ENCODE measurements around the gene PACRG.

The PACRG gene

DNA sequence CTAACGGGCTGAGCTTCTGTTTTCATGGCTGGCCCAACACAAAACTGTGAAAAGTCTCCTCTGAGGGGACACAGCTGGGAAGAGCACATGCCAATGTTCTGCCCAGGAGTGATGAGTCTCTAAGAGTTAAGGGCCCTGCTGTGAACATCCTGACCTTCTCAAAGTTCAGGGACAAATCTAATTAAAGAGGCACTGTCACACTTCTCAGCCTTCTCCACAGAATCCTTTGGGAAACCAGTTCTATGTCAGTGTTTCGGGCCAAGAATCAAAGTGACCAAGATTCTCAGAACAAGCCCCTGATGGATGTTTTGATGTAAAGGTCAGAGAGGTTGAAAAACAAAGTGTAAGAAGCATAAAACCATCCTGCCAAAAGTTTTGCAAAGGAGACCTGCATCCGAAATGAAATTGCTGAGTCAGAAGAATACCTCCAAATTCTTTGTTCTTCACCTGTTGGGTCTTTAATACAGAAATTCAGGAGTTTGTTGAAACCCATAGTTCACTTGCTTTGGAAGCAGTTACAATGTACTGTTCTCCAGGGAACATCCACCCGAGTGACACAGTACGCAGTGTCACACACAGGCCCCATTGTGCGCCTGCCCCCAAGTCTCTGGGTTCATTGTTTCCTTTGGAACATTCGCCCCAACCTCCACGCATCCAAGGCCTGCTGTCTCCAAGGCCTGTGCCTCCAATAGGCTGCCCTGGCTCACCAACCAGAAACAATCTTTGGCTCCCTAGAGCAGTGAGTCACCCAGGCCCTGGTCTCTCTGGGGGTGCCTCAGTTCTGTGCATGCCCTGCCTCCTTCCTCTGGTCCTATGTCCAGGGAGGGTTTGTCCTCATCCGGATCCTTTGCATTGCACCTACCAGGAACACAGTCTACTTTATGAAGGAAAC is 621.3 kb downstream of the PACRG start:
- H3K9me3 ChIP-seq (ENCODE audit: control insufficient read depth in 1 of 2, low read length in 2 of 2), result no peaks in the 10 kb centered on the region
- H3K27ac ChIP-seq (ENCODE audit: low read depth, low read length), result no peak overlapping the region
- no peak overlapping the region for H3K4me3 ChIP-seq (ENCODE audit: low read depth in 1 of 2, low read length in 2 of 2)
- H3K4me1 ChIP-seq (ENCODE audit: control insufficient read depth in 1 of 2, insufficient read depth in 2 of 2, low read length in 2 of 2), result no peaks in the 10 kb centered on the region
- no peaks in the 10 kb centered on the region for H3K27me3 ChIP-seq (ENCODE audit: control insufficient read depth in 1 of 2, insufficient read depth in 2 of 2, low read length in 2 of 2)
- H3K36me3 ChIP-seq (ENCODE audit: control insufficient read depth in 1 of 2, insufficient read depth in 2 of 2, low read length in 2 of 2), result no peaks in the 10 kb centered on the region
- no peak overlapping the region for H3K9ac ChIP-seq (ENCODE audit: low read depth in 1 of 2, low read length in 2 of 2)

DNA sequence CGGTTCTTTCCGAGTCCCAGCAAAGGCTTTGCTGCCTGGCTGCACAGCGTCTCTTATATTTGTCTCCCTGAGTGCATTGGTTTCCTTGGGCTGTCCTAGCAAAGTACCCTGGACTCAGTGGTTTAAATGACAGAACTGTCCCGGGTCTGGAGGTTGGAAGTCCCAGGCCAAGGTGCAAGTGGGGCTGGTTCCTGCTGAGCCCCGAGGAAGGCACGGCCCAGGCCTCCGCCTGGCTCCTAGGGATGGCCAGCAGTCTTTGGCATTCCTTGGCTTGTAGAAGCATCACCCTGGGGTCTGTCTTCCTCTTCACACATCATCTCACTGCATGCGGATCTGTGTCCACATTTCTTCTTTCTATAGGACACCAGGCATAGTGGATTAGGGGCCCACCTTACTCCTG is 621.9 kb downstream of the PACRG start:
- Histone ChIP-seq H3K36me3 (ENCODE audit: control insufficient read depth in 1 of 2, insufficient read depth in 2 of 2, low read length in 2 of 2) (no peaks in the 10 kb centered on the region), H3K4me3 (ENCODE audit: low read depth in 1 of 2, low read length in 2 of 2) (no peak overlapping the region), H3K27me3 (ENCODE audit: control insufficient read depth in 1 of 2, insufficient read depth in 2 of 2, low read length in 2 of 2) (no peaks in the 10 kb centered on the region), H3K9me3 (ENCODE audit: control insufficient read depth in 1 of 2, low read length in 2 of 2) (no peaks in the 10 kb centered on the region), H3K9ac (ENCODE audit: low read depth in 1 of 2, low read length in 2 of 2) (no peak overlapping the region), H3K4me1 (ENCODE audit: control insufficient read depth in 1 of 2, insufficient read depth in 2 of 2, low read length in 2 of 2) (no peaks in the 10 kb centered on the region), H3K27ac (ENCODE audit: low read depth, low read length) (no peak overlapping the region)

DNA sequence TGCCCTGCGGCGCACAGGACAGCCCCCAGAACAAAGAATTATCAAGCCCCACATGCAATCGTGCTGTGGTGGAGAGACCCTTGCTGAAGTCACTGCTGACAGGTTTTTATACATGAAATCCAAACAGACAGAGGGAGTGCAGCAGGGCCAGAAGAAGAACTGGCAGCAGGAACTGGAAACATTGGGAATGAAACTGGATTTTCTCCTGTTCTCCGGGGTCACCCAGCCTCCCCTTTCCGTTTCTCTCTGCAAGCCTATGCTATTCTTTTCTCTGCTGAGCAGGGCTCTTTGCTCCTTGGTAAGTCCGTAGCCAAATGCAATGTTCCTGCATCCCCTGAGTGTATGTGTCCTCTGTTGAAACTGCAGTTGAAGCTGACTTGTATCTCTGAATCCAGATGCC is 623.2 kb downstream of the PACRG start:
- Histone ChIP-seq H3K9me3 (ENCODE audit: control insufficient read depth in 1 of 2, low read length in 2 of 2) (no peaks in the 10 kb centered on the region), H3K9ac (ENCODE audit: low read depth in 1 of 2, low read length in 2 of 2) (no peak overlapping the region), H3K27ac (ENCODE audit: low read depth, low read length) (no peak overlapping the region), H3K36me3 (ENCODE audit: control insufficient read depth in 1 of 2, insufficient read depth in 2 of 2, low read length in 2 of 2) (no peaks in the 10 kb centered on the region), H3K27me3 (ENCODE audit: control insufficient read depth in 1 of 2, insufficient read depth in 2 of 2, low read length in 2 of 2) (no peaks in the 10 kb centered on the region), H3K4me3 (ENCODE audit: low read depth in 1 of 2, low read length in 2 of 2) (no peak overlapping the region), H3K4me1 (ENCODE audit: control insufficient read depth in 1 of 2, insufficient read depth in 2 of 2, low read length in 2 of 2) (no peaks in the 10 kb centered on the region)

DNA sequence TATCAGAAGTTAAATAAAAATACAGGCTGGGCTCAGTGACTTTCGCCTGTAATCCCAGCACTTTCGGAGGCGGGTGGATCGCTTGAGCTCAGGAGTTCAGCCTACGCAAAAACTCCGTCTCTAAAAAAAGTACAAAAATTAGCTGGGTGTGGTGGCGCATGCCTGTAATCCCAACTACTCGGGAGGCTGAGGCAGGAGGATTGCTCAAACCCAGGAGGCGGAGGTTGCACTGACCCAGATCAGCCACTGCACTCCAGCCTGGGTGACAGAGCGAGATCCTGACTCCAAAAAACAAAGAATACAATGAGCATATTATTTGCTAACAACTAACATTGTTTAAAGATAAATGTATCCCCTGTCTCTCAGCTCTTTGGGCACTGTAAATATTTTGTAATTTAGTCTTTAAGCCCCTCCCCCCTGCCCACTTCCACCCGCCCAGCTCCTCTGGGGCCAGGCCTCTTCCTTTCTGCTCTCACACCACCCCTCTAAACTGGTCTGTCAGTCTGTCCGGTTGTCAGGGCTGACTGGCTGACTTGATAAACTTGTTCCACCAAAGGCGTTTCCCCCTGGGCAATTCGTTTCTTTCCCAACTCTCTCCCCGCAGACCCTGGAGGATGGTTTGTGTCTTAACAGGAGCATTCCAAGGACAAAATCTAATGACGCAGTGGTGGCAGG is 624.4 kb downstream of the PACRG start:
- H3K4me1 ChIP-seq (ENCODE audit: control insufficient read depth in 1 of 2, insufficient read depth in 2 of 2, low read length in 2 of 2), result no peaks in the 10 kb centered on the region
- H3K27me3 ChIP-seq (ENCODE audit: control insufficient read depth in 1 of 2, insufficient read depth in 2 of 2, low read length in 2 of 2), result no peaks in the 10 kb centered on the region
- no peak overlapping the region for H3K9ac ChIP-seq (ENCODE audit: low read depth in 1 of 2, low read length in 2 of 2)
- H3K36me3 ChIP-seq (ENCODE audit: control insufficient read depth in 1 of 2, insufficient read depth in 2 of 2, low read length in 2 of 2), result no peaks in the 10 kb centered on the region
- H3K9me3 ChIP-seq (ENCODE audit: control insufficient read depth in 1 of 2, low read length in 2 of 2), result no peaks in the 10 kb centered on the region
- no peak overlapping the region for H3K27ac ChIP-seq (ENCODE audit: low read depth, low read length)
- H3K4me3 ChIP-seq (ENCODE audit: low read depth in 1 of 2, low read length in 2 of 2), result no peak overlapping the region

DNA sequence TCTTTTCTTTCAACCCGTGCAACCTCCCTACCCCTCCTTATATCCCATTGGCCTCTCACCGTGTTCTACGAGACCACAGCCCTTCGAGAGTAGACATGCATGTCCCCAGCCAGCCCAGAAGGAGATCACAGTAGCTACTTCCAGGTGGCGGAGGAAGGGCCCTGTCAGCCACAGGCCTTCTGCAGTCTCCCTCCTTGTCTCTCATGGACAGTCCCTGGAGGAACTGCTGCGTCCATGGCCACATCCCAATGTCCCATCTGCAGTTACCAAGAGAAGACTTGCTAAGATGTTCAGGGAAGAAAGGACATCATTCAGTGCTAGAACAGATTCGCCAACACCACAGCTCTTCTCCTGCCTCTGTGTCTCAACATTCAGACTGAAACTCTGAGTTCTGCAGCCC is 625.2 kb downstream of the PACRG start:
- H3K27me3 ChIP-seq (ENCODE audit: control insufficient read depth in 1 of 2, insufficient read depth in 2 of 2, low read length in 2 of 2), result no peaks in the 10 kb centered on the region
- H3K4me1 ChIP-seq (ENCODE audit: control insufficient read depth in 1 of 2, insufficient read depth in 2 of 2, low read length in 2 of 2), result no peaks in the 10 kb centered on the region
- no peak overlapping the region for H3K9ac ChIP-seq (ENCODE audit: low read depth in 1 of 2, low read length in 2 of 2)
- no peak overlapping the region for H3K27ac ChIP-seq (ENCODE audit: low read depth, low read length)
- H3K4me3 ChIP-seq (ENCODE audit: low read depth in 1 of 2, low read length in 2 of 2), result no peak overlapping the region
- no peaks in the 10 kb centered on the region for H3K9me3 ChIP-seq (ENCODE audit: control insufficient read depth in 1 of 2, low read length in 2 of 2)
- no peaks in the 10 kb centered on the region for H3K36me3 ChIP-seq (ENCODE audit: control insufficient read depth in 1 of 2, insufficient read depth in 2 of 2, low read length in 2 of 2)

DNA sequence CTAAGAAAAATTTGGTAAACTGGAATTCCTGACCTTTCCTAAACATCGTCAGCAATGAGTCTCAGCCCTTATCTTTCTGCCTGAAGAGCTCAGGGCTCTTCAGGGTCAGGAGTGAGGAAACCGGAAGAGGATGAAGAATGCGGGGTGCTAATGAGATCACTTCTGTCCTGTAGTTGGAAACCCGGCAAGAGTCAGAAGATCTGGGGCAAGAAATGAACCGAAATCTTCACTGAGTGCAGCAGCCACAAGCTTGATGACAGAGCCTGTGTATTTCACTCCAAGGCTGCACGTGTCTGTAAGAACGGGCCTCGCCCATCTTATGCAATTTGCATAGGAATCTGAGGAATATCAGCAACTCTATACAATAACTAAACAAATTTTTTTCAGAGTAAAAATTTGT is 626.3 kb downstream of the PACRG start:
- no peaks in the 10 kb centered on the region for H3K27me3 ChIP-seq (ENCODE audit: control insufficient read depth in 1 of 2, insufficient read depth in 2 of 2, low read length in 2 of 2)
- no peak overlapping the region for H3K27ac ChIP-seq (ENCODE audit: low read depth, low read length)
- no peaks in the 10 kb centered on the region for H3K36me3 ChIP-seq (ENCODE audit: control insufficient read depth in 1 of 2, insufficient read depth in 2 of 2, low read length in 2 of 2)
- H3K4me3 ChIP-seq (ENCODE audit: low read depth in 1 of 2, low read length in 2 of 2), result no peak overlapping the region
- H3K9me3 ChIP-seq (ENCODE audit: control insufficient read depth in 1 of 2, low read length in 2 of 2), result no peaks in the 10 kb centered on the region
- no peaks in the 10 kb centered on the region for H3K4me1 ChIP-seq (ENCODE audit: control insufficient read depth in 1 of 2, insufficient read depth in 2 of 2, low read length in 2 of 2)
- no peak overlapping the region for H3K9ac ChIP-seq (ENCODE audit: low read depth in 1 of 2, low read length in 2 of 2)

DNA sequence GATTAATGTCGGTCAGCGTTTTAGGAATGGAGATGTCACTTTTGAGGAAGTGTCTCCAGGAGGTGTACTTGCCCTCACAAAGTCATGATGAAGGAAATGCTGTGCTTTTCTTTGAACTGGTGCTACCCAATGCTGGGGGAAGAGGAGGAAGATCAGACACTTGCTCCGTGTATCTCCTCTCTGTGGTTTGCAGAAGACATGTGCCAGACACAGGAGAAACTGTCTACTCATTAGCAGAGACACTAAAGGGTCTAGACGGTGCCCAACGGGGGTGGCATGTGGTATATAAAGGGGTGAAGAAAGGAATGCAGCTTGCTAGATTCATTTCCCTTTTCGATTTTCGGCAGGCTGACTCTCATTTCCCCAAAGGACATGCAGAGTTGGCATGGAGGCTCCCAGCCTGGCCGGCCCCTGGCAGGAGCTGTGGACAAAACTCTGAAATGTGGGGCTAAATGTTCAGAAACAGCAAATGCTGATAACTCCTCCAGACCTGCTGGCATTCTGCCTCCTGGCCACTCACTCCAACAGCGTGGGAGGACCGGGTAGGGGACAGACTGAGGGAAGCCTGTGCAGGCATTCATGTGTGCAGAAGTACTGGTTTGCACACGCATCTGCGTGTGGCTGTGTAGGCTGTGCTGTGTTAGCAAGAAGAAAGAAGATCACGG is 627.1 kb downstream of the PACRG start:
- H3K4me3 ChIP-seq (ENCODE audit: low read depth in 1 of 2, low read length in 2 of 2), result peak overlapping the region in 1 of 2 donors; percentile 32

DNA sequence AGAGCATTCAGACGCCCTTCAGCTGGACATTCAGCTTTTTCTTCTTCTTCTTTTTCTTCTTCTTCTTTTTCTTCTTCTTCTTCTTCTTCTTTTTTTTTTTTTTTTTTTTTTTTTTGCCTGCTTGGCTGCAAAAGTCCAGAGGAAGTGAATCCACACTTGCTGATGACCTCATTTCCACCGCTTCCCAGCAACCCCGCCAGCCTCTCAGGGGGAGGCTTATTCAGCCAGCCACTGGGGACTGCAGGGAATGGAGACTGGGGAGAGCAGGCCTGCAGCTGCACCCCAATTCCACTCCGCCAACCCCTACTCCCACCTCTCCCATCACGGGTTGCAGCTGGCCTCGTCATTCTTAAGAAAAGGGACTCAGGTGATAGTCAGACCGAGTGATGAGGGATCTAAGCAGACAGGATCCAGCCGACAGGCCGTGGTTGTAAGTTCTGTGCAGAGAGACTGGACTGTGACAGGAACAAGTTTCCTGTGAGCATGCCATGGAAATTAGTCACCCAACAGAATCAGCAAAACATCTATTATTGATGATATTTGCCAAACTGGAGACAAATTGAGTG is 627.7 kb downstream of the PACRG start:
- no peaks in the 10 kb centered on the region for H3K4me1 ChIP-seq (ENCODE audit: control insufficient read depth in 1 of 2, insufficient read depth in 2 of 2, low read length in 2 of 2)
- no peak overlapping the region for H3K4me3 ChIP-seq (ENCODE audit: low read depth in 1 of 2, low read length in 2 of 2)
- H3K9ac ChIP-seq (ENCODE audit: low read depth in 1 of 2, low read length in 2 of 2), result no peak overlapping the region
- no peaks in the 10 kb centered on the region for H3K9me3 ChIP-seq (ENCODE audit: control insufficient read depth in 1 of 2, low read length in 2 of 2)
- no peaks in the 10 kb centered on the region for H3K27me3 ChIP-seq (ENCODE audit: control insufficient read depth in 1 of 2, insufficient read depth in 2 of 2, low read length in 2 of 2)
- no peak overlapping the region for H3K27ac ChIP-seq (ENCODE audit: low read depth, low read length)
- H3K36me3 ChIP-seq (ENCODE audit: control insufficient read depth in 1 of 2, insufficient read depth in 2 of 2, low read length in 2 of 2), result no peaks in the 10 kb centered on the region

More for the DNA sequence above, 627.1 kb downstream of the PACRG start:
- H3K9ac ChIP-seq (ENCODE audit: low read depth in 1 of 2, low read length in 2 of 2), result no peak overlapping the region
- H3K9me3 ChIP-seq (ENCODE audit: control insufficient read depth in 1 of 2, low read length in 2 of 2), result no peaks in the 10 kb centered on the region
- no peaks in the 10 kb centered on the region for H3K36me3 ChIP-seq (ENCODE audit: control insufficient read depth in 1 of 2, insufficient read depth in 2 of 2, low read length in 2 of 2)
- H3K4me1 ChIP-seq (ENCODE audit: control insufficient read depth in 1 of 2, insufficient read depth in 2 of 2, low read length in 2 of 2), result no peaks in the 10 kb centered on the region
- no peaks in the 10 kb centered on the region for H3K27me3 ChIP-seq (ENCODE audit: control insufficient read depth in 1 of 2, insufficient read depth in 2 of 2, low read length in 2 of 2)
- no peak overlapping the region for H3K27ac ChIP-seq (ENCODE audit: low read depth, low read length)

DNA sequence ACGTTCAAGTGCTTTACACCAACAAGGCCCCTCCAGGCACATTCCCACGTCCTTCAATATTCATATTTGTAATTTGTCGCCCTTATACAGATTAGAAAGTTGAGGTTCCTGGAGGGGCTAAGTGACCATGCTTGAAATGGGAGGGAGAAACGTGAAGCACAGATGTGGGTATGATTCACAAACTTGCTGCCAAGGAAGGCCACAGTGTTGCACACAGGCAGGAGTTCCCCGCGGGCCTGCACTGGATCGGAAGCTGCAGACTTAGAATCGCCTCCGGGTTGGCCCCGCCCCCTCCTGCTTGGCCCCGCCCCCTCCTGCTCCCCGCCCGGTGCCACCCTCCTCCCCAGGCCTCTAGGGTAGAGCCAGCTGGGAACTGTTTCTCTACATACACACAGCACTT is 628.5 kb downstream of the PACRG start:
- Histone ChIP-seq H3K27me3 (ENCODE audit: control insufficient read depth in 1 of 2, insufficient read depth in 2 of 2, low read length in 2 of 2) (no peaks in the 10 kb centered on the region), H3K9me3 (ENCODE audit: control insufficient read depth in 1 of 2, low read length in 2 of 2) (no peaks in the 10 kb centered on the region), H3K4me3 (ENCODE audit: low read depth in 1 of 2, low read length in 2 of 2) (no peak overlapping the region), H3K36me3 (ENCODE audit: control insufficient read depth in 1 of 2, insufficient read depth in 2 of 2, low read length in 2 of 2) (no peaks in the 10 kb centered on the region), H3K27ac (ENCODE audit: low read depth, low read length) (no peak overlapping the region), H3K4me1 (ENCODE audit: control insufficient read depth in 1 of 2, insufficient read depth in 2 of 2, low read length in 2 of 2) (no peaks in the 10 kb centered on the region), H3K9ac (ENCODE audit: low read depth in 1 of 2, low read length in 2 of 2) (no peak overlapping the region)

DNA sequence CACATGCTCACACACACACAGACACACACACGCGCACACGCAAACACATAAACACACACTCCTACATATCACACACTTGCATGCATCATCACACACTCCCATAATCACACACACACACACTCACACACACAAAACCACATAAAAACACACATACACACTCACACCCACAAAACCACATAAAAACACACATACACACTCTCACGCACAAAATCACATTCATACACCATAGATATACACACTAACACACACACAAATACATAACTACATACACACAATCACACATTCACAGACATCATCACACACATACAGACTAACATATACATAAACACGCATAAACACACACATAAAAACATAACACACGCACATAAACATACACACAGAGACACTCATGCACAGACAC is 629.0 kb downstream of the PACRG start:
- Histone ChIP-seq H3K9ac (ENCODE audit: low read depth in 1 of 2, low read length in 2 of 2) (no peak overlapping the region), H3K36me3 (ENCODE audit: control insufficient read depth in 1 of 2, insufficient read depth in 2 of 2, low read length in 2 of 2) (no peaks in the 10 kb centered on the region), H3K9me3 (ENCODE audit: control insufficient read depth in 1 of 2, low read length in 2 of 2) (no peaks in the 10 kb centered on the region), H3K4me3 (ENCODE audit: low read depth in 1 of 2, low read length in 2 of 2) (no peak overlapping the region), H3K4me1 (ENCODE audit: control insufficient read depth in 1 of 2, insufficient read depth in 2 of 2, low read length in 2 of 2) (no peaks in the 10 kb centered on the region), H3K27ac (ENCODE audit: low read depth, low read length) (no peak overlapping the region), H3K27me3 (ENCODE audit: control insufficient read depth in 1 of 2, insufficient read depth in 2 of 2, low read length in 2 of 2) (no peaks in the 10 kb centered on the region)
